ENCODE results near the gene TMED7.

DNA sequence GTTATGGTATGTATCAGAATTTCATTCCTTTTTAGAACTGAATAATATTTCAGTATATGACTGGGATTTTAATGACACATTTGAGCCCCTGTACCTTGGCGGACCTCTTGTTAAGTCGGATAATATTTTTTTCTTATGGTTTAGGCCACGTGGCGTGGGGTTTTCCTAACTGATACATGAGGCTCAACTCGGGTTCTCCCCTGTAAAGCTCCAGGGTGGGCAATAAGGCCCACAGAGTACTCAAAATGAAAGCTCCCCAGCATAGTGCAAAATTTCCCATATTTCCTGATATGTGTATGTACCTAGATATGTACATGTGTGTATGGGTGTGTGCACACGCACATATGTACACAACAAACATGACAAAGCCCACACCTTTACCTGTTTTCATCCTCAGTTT lies 48.1 kb downstream of the TMED7 start:
- TF ChIP-seq POLR2A (IDR thresholded peaks at IDR 0.05; ENCODE audit: low read depth, low read length) (no peak), POLR2AphosphoS5 (IDR thresholded peaks at IDR 0.05; ENCODE audit: low read depth, low read length) (no peak)
